ENCODE data around the gene NLRP1. TPM values are rescaled to one million over a fixed set of nuclear protein-coding genes. Genes with fewer than 3 reads are reported as not detected.

NLRP1 gene
- total and polyA plus RNA-seq, 2 experiments from 2014 or later: 17.5 to 33.4 TPM

- H2AFZ ChIP-seq: no peak overlapping the region
- no peak overlapping the region for H3K27ac ChIP-seq
- H3K36me3 ChIP-seq (ENCODE audit: low read depth): peaks cover 76% of the 10 kb centered on the region
- no peak overlapping the region for H3K4me2 ChIP-seq (ENCODE audit: unreplicated experiment)
- H3K9ac ChIP-seq: no peak overlapping the region
- in situ Hi-C loops (cut with MboI): no loop called here
- WGBS, 2 experiments (ENCODE audit: low coverage in 1 of 2, low lambda C conversion rate in 2 of 2, missing lambda C conversion rate in 2 of 2): 94 to 97% methylated on average over 4 of the region's 4 CpGs
- TF ChIP-seq EZH2phosphoT487 (IDR thresholded peaks at IDR 0.05; ENCODE audit: insufficient read depth, low read depth) (no peak), EZH2 (IDR thresholded peaks at IDR 0.05; ENCODE audit: insufficient read depth, poor library complexity, severe bottlenecking) (no peak)
- H3F3A ChIP-seq (ENCODE audit: insufficient read depth): peaks cover 4% of the 10 kb centered on the region; the same call in 1 of the 2 replicates
- H3K4me3 ChIP-seq: no peak overlapping the region
- peaks cover 81% of the 10 kb centered on the region for H3K79me2 ChIP-seq (ENCODE audit: insufficient read depth)
- H3K9me2 ChIP-seq (ENCODE audit: insufficient read depth): no peaks in the 10 kb centered on the region
- H3K27me3 ChIP-seq (replicated peaks; ENCODE audit: insufficient read depth): no peaks in the 10 kb centered on the region
- H4K20me1 ChIP-seq (ENCODE audit: insufficient read depth): no peaks in the 10 kb centered on the region
- DNase-seq: no peak
- no peaks in the 10 kb centered on the region for H3K9me3 ChIP-seq (ENCODE audit: low read depth)
- H3K4me1 ChIP-seq (ENCODE audit: insufficient read depth): no peaks in the 10 kb centered on the region
Observed at GRCh38 chr17:5478992-5479391, 105.3 kb downstream of the NLRP1 start.

- Histone ChIP-seq H3K27ac (no peak overlapping the region), H3F3A (ENCODE audit: insufficient read depth) (peaks cover 45% of the 10 kb centered on the region), H3K27me3 (replicated peaks; ENCODE audit: insufficient read depth) (no peaks in the 10 kb centered on the region), H3K9me3 (ENCODE audit: low read depth) (no peaks in the 10 kb centered on the region), H3K4me1 (ENCODE audit: insufficient read depth) (no peaks in the 10 kb centered on the region), H3K79me2 (ENCODE audit: insufficient read depth) (peaks cover 30% of the 10 kb centered on the region), H3K36me3 (ENCODE audit: low read depth) (peaks cover 39% of the 10 kb centered on the region), H3K9ac (no peak overlapping the region), H3K4me2 (ENCODE audit: unreplicated experiment) (no peak overlapping the region), H2AFZ (no peak overlapping the region), H4K20me1 (ENCODE audit: insufficient read depth) (no peaks in the 10 kb centered on the region), H3K4me3 (no peak overlapping the region), H3K9me2 (ENCODE audit: insufficient read depth) (no peaks in the 10 kb centered on the region)
- no peak for DNase-seq
- in situ Hi-C loops (cut with MboI): loop anchor here (25.0 kb wide), 2 partner anchors 88 to 963 kb away; partner anchors contain the start of genes AIPL1 and PIMREG
- WGBS, 2 experiments (ENCODE audit: low coverage in 1 of 2, low lambda C conversion rate in 2 of 2, missing lambda C conversion rate in 2 of 2): 100% methylated on average over 2 of the region's 2 CpGs
- no peak for TF ChIP-seq EZH2 (IDR thresholded peaks at IDR 0.05; ENCODE audit: insufficient read depth, poor library complexity, severe bottlenecking)
- TF ChIP-seq EZH2phosphoT487 (IDR thresholded peaks at IDR 0.05; ENCODE audit: insufficient read depth, low read depth): no peak
Observed at GRCh38 chr17:5473906-5474305, 110.4 kb downstream of the NLRP1 start.

GRCh38 chr17:5472511-5472910 is 111.8 kb downstream of the NLRP1 start:
- peak; percentile 9 for DNase-seq
- in situ Hi-C loops (cut with MboI): loop anchor here (25.0 kb wide), 2 partner anchors 90 to 965 kb away; partner anchors contain the start of genes AIPL1 and PIMREG
- no peak overlapping the region for H3K4me3 ChIP-seq
- peaks cover 45% of the 10 kb centered on the region for H3F3A ChIP-seq (ENCODE audit: insufficient read depth)
- H3K9me3 ChIP-seq (ENCODE audit: low read depth): no peaks in the 10 kb centered on the region
- 0 out of 2 replicates have a peak overlapping the region, but pooled peaks have one; percentile 7 for H3K27ac ChIP-seq
- no peak for TF ChIP-seq EZH2 (IDR thresholded peaks at IDR 0.05; ENCODE audit: insufficient read depth, poor library complexity, severe bottlenecking)
- no peak for TF ChIP-seq EZH2phosphoT487 (IDR thresholded peaks at IDR 0.05; ENCODE audit: insufficient read depth, low read depth)
- no peak overlapping the region for H3K4me2 ChIP-seq (ENCODE audit: unreplicated experiment)
- H3K27me3 ChIP-seq (replicated peaks; ENCODE audit: insufficient read depth): no peaks in the 10 kb centered on the region
- H3K36me3 ChIP-seq (ENCODE audit: low read depth): peaks cover 25% of the 10 kb centered on the region
- no peaks in the 10 kb centered on the region for H3K4me1 ChIP-seq (ENCODE audit: insufficient read depth)
- no peaks in the 10 kb centered on the region for H4K20me1 ChIP-seq (ENCODE audit: insufficient read depth)
- peaks cover 28% of the 10 kb centered on the region for H3K79me2 ChIP-seq (ENCODE audit: insufficient read depth)
- H2AFZ ChIP-seq: no peak overlapping the region
- H3K9me2 ChIP-seq (ENCODE audit: insufficient read depth): no peaks in the 10 kb centered on the region
- WGBS, 2 experiments (ENCODE audit: low coverage in 1 of 2, low lambda C conversion rate in 2 of 2, missing lambda C conversion rate in 2 of 2): 54% methylated on average over 3 of the region's 3 CpGs
- H3K9ac ChIP-seq: no peak overlapping the region

GRCh38 chr17:5468075-5468473 is 116.2 kb downstream of the NLRP1 start:
- Histone ChIP-seq H3K27me3 (replicated peaks; ENCODE audit: insufficient read depth) (no peaks in the 10 kb centered on the region), H3K36me3 (ENCODE audit: low read depth) (peaks cover under 1% of the 10 kb centered on the region; the same call in 1 of the 2 replicates), H3K79me2 (ENCODE audit: insufficient read depth) (peaks cover 56% of the 10 kb centered on the region), H2AFZ (peak overlapping the region; percentile 100), H4K20me1 (ENCODE audit: insufficient read depth) (no peaks in the 10 kb centered on the region), H3F3A (ENCODE audit: insufficient read depth) (peaks cover 36% of the 10 kb centered on the region), H3K4me3 (peak overlapping the region; percentile 99), H3K9me3 (ENCODE audit: low read depth) (no peaks in the 10 kb centered on the region), H3K4me2 (ENCODE audit: unreplicated experiment) (peak overlapping the region; percentile 84), H3K27ac (peak overlapping the region; percentile 55), H3K9me2 (ENCODE audit: insufficient read depth) (no peaks in the 10 kb centered on the region), H3K9ac (peak overlapping the region; percentile 80), H3K4me1 (ENCODE audit: insufficient read depth) (peaks cover 12% of the 10 kb centered on the region)
- TF ChIP-seq EZH2 (IDR thresholded peaks at IDR 0.05; ENCODE audit: insufficient read depth, poor library complexity, severe bottlenecking): no peak
- TF ChIP-seq EZH2phosphoT487 (IDR thresholded peaks at IDR 0.05; ENCODE audit: insufficient read depth, low read depth): no peak
- WGBS, 2 experiments (ENCODE audit: low coverage in 1 of 2, low lambda C conversion rate in 2 of 2, missing lambda C conversion rate in 2 of 2): 1 to 2% methylated on average over 16 to 17 of the region's 17 CpGs
- in situ Hi-C loops (cut with MboI): loop anchor here (25.0 kb wide), 2 partner anchors 94 to 969 kb away; partner anchors contain the start of genes AIPL1 and PIMREG
- DNase-seq: no peak

Measured in GM23248 (cell line).